NCI-H1417 (cell line): ENCODE measurements around the gene ABCA4.
"Not testable (repeated sequence)": the region's sequence is repeated elsewhere in the genome, so short reads cannot be mapped to it uniquely, and the experiment has no call there.

ENCODE experiments used
- DNase-seq, 3 experiments: peaks; one replicate each; lab custom pipeline; 2025; lab: John Stamatoyannopoulos, UW

The ABCA4 gene

GRCh38 chr1:93979040-93979717, 141.8 kb downstream of the ABCA4 start:
- no peak for DNase-seq

- no peak for DNase-seq
These were observed 143.4 kb downstream of the ABCA4 start for GRCh38 chr1:93977598-93977945.

GRCh38 chr1:93976711-93977597, 144.0 kb downstream of the ABCA4 start:
- no peak for DNase-seq

- no peak for DNase-seq
These were observed 144.7 kb downstream of the ABCA4 start for GRCh38 chr1:93976291-93976690.

GRCh38 chr1:93972341-93972740, 148.6 kb downstream of the ABCA4 start:
- no peak for DNase-seq

GRCh38 chr1:93969887-93970286, 151.1 kb downstream of the ABCA4 start:
- no peak for DNase-seq

- no peak for DNase-seq
These were observed 151.6 kb downstream of the ABCA4 start for GRCh38 chr1:93969371-93969770.

GRCh38 chr1:93967306-93967705, 153.6 kb downstream of the ABCA4 start:
- DNase-seq = no peak

GRCh38 chr1:93965888-93966287, 155.1 kb downstream of the ABCA4 start:
- no peak for DNase-seq

- DNase-seq = no peak
These were observed 155.7 kb downstream of the ABCA4 start for GRCh38 chr1:93965256-93965655.

GRCh38 chr1:93964777-93965200, 156.2 kb downstream of the ABCA4 start:
- DNase-seq = no peak

GRCh38 chr1:93964096-93964776, 156.7 kb downstream of the ABCA4 start:
- DNase-seq = no peak

GRCh38 chr1:93963585-93963984, 157.4 kb downstream of the ABCA4 start:
- DNase-seq = no peak

- DNase-seq = no peak
These were observed 159.0 kb downstream of the ABCA4 start for GRCh38 chr1:93961906-93962305.

- no peak for DNase-seq
These were observed 159.5 kb downstream of the ABCA4 start for GRCh38 chr1:93961443-93961842.

GRCh38 chr1:93960641-93961147, 160.3 kb downstream of the ABCA4 start:
- peak in 2 of 3 experiments; percentile 31 to 85 for DNase-seq

- no peak for DNase-seq
These were observed 161.5 kb downstream of the ABCA4 start for GRCh38 chr1:93959413-93959812.

- no peak for DNase-seq
These were observed 162.2 kb downstream of the ABCA4 start for GRCh38 chr1:93958726-93959100.

GRCh38 chr1:93958032-93958725, 162.8 kb downstream of the ABCA4 start:
- DNase-seq = no peak

GRCh38 chr1:93955765-93956164, 165.2 kb downstream of the ABCA4 start:
- DNase-seq = no peak

GRCh38 chr1:93947002-93947686, 173.8 kb downstream of the ABCA4 start:
- DNase-seq = not testable (repeated sequence)
